HTERT RPE-1 (cell line): ENCODE data around the gene LUC7L.
"Not testable (repeated sequence)": the region's sequence is repeated elsewhere in the genome, so short reads cannot be mapped to it uniquely, and the experiment has no call there.

Experiments
- in situ Hi-C: fragments of 300-500 bp; cut with MboI; formaldehyde crosslinking; loops from 4 replicates; pipeline ENCODE4 v1.14.3; 2020; ENCODE audit warnings: low sequenced_read_pairs

Gene LUC7L

DNA sequence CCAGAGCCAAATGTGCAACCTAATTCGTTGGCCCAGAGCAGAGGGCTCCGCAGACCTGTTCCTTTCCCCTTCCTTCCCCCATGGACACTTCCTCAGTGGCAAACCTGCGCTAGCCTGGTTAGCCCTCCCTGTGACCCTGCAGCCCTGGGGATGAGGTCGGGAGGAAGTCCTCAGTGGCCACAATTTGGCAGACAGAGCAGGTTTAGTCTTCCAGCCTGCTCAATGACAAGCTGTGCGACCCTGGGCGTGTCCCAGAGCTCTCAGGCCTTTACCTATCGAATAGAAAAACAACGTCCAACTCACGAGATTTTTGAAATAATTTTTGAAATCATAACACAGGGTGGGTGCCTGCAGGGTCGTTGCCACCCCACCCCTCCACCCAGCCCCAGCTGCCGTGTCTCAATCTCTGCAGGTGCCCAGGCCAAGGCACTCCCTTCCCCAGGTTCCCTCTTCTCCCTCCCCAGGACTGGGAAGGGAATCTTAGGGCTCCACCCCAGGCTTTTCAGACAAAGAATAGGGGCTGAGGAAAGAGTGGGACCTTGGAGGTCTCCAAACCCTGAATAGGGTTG, 62.0 kb downstream of the LUC7L start:
- in situ Hi-C loops, result no loop called here

DNA sequence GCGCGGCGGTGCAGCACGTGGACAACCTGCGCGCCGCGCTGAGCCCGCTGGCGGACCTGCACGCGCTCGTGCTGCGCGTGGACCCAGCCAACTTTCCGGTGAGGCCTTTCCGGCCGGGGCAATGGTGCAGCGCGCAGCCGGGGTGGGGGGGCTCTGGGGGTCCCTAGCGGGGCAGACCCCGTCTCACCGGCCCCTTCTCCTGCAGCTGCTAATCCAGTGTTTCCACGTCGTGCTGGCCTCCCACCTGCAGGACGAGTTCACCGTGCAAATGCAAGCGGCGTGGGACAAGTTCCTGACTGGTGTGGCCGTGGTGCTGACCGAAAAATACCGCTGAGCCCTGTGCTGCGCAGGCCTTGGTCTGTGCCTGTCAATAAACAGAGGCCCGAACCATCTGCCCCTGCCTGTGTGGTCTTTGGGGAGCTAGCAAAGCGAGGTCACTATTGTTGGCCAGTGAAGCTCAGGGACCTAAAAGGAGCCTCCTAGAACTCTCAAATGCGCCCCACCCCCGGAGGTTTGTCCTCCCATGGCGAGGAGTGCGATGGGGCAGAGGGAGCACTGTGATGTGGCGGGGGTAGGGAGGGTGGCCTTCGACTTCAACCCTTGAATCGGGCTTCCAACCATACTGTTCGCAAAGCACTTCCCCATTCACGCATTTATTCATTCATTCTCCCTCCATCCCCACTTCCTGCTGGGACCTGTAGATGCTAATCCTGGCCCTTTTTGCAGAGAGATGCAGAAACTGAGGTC, 62.7 kb downstream of the LUC7L start:
- in situ Hi-C loops, result no loop called here

DNA sequence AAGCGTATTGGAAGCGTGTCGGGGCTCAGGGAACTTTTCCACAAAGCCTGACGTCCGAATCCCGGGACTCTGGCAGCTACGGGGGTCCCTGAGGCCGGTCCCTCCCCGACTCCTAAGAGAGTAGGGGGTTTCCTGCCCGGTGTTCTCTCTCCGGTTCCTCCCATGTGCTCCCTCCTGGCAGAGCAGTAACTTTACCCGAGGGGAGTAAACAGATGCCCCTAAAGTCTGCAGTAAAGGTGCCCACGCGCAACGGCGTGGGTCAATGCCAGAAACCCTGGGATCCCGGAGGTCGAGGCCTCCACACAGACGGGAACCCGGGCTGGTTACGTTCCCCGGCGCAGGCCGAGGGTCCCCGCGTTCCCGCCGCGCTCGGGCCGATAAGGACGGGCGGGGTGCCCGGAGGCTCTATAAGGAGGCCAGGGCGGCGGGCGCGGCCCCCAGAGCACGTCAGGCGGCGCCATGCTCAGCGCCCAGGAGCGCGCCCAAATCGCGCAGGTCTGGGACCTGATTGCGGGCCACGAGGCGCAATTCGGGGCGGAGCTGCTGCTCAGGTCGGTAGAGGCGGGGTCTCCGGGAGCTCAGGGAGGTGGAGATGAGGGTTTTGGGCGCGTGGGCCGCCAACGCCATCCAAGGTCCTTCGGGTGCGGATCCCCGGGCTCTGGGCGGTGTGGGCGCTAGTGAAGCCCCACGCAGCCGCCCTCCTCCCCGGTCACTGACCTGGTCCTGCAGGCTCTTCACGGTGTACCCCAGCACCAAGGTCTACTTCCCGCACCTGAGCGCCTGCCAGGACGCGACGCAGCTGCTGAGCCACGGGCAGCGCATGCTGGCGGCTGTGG, 63.5 kb downstream of the LUC7L start, which contains the start of gene HBM:
TSS of gene HBM (plus strand) at position 440 of the 836 bp plus-strand sequence. CDS start at position 460, 20 bp downstream.
- in situ Hi-C loops, result no loop called here

DNA sequence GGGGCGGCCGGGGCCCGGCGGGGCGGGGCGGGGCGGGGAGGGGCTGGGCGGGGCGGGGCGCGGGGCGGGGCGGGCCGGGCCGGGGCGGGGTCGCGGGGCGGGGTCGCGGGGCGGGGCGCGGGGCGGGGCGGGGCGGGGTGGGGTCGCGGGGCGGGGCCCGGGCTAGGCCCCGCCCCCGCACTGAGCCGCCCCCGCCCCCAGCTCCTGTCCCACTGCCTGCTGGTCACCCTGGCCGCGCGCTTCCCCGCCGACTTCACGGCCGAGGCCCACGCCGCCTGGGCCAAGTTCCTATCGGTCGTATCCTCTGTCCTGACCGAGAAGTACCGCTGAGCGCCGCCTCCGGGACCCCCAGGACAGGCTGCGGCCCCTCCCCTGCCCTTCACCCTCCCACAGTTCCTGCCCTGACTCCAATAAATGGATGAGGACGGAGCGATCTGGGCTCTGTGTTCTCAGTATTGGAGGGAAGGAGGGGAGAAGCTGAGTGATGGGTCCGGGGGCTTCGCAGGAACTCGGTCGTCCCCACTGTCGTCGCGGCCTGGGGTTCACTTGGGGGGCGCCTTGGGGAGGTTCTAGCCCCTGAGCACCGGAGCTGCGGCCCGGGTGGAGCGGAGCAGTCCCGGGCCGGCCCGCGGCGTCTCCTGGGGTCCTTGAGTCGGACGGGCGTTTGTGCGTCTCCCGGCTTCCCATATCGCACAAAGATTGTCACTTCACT, 64.3 kb downstream of the LUC7L start:
- in situ Hi-C loops, result no loop called here

DNA sequence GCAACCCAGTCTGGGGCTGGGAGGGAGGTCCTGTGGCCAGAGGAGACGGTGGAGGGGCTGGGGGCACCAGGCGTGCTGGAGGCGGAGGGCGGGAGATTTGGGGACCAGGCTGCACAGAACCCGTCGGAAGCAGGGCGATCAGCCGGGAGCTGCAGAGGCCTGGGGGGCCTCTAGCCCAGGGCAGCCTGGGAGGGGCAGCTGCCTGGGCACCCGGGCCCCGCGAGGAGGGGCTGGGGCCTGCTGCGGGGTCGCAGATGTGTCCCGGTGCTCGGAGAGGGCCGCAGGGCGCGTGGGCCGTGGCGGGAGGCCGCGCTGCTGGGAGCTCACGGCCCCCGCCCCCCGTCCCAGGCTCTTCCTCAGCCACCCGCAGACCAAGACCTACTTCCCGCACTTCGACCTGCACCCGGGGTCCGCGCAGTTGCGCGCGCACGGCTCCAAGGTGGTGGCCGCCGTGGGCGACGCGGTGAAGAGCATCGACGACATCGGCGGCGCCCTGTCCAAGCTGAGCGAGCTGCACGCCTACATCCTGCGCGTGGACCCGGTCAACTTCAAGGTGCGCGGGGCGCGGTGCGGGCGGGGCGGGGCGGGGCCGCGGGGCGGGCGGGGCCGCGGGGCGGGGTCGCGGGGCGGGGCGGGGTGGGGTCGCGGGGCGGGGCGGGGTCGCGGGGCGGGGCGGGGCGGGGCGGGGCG, 65.0 kb downstream of the LUC7L start:
- in situ Hi-C loops, result not testable (repeated sequence)

DNA sequence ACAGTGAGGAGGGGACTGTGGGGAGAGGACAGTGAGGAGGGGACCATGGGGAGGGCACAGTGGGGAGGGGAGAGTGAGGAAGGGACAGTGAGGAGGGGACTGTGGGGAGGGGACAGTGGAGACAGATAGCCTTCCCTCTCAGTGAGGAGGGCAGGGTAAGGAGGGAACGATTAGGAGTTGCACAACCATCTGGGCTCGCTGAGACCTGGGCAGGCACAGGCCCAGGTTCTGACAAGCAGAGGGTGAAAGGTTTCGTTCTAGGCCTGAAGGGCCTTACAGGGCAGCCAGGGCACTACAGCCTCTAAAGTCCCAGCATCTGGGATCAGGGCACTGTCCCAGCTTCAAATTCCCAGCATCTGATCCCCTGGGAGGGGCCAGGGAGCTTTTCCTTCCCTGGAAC, 65.6 kb downstream of the LUC7L start:
- in situ Hi-C loops, result not testable (repeated sequence)

DNA sequence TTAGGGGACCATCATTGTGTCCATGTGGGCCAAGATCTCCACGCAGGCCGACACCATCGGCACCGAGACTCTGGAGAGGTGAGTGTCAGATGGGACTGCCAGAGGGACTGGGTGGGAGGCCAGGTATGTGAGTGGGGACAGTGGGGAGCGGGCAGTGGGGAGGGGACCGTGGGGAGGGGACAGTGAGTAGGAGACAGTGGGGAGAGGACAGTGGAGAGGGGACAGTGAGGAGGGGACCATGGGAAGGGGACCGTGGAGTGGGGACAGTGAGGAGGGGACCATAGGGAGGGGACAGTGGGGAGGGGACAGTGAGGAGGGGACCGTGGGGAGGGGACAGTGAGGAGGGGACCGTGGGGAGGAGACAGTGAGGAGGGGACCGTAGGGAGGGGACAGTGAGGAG, 66.1 kb downstream of the LUC7L start:
- in situ Hi-C loops, result not testable (repeated sequence)

DNA sequence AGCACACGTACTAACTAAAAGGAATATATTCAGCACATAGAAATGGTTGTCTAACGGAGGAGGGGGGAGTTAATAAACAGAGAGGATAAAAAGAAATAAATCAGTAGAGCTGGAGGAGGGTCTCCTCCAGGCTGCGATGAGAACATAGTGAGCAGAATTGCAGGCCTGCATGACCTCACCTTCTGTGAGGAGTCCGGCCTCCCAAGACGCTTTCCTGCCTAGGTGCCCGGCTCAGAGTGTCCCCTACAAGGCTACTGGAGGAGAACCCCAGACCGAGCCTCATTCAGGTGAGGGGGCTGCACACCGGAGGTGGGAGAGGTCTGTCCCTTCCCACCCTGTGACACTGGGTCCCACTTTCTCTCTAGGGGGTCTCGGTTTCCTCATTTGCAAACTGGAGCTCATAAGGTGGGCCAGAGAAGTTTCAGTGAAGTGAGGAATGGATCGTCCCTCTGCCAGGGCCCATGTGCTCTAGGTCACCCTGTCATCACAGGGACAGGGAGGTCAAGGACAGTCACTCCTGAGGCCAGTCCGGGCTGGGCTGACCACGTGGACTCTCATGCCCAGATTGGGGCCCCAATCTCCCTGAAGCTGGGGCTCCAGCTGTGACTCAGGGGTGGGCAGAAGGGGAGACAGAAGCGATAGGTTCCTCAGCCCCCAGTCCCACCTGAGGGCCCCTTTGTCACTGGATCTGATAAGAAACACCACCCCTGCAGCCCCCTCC, 66.8 kb downstream of the LUC7L start:
- in situ Hi-C loops, result no loop called here

DNA sequence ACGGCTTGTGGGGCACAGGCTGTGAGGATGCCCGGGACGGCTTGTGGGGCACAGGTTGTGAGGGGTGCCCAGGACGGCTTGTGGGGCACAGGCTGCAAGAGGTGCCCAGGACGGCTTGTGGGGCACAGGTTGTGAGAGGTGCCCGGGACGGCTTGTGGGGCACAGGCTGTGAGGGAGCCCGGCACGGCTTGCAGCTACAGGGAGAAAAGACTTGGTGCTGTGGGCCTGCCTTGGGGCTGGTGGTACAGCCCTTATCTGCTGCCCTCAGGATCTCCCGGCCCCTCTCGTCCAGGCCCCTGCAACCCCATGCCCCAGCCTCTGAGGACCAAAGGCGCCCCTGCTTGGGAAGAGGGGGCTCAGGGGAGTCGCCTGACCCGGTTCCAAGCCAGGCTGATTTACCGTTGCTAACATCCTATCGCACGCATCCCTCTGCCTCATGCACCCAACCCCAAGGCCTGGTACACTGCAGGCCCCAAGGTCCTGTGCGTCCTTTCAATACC, 68.5 kb downstream of the LUC7L start:
- in situ Hi-C loops, result no loop called here

DNA sequence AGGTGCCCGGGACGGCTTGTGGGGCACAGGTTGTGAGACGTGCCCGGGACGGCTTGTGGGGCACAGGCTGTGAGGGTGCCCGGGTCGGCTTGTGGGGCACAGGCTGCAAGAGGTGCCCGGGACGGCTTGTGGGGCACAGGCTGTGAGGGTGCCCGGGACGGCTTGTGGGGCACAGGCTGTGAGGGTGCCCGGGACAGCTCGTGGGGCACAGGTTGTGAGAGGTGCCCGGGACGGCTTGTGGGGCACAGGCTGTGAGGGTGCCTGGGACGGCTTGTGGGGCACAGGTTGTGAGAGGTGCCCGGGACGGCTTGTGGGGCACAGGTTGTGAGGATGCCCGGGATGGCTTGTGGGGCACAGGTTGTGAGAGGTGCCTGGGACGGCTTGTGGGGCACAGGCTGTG, 69.0 kb downstream of the LUC7L start:
- in situ Hi-C loops, result not testable (repeated sequence)

DNA sequence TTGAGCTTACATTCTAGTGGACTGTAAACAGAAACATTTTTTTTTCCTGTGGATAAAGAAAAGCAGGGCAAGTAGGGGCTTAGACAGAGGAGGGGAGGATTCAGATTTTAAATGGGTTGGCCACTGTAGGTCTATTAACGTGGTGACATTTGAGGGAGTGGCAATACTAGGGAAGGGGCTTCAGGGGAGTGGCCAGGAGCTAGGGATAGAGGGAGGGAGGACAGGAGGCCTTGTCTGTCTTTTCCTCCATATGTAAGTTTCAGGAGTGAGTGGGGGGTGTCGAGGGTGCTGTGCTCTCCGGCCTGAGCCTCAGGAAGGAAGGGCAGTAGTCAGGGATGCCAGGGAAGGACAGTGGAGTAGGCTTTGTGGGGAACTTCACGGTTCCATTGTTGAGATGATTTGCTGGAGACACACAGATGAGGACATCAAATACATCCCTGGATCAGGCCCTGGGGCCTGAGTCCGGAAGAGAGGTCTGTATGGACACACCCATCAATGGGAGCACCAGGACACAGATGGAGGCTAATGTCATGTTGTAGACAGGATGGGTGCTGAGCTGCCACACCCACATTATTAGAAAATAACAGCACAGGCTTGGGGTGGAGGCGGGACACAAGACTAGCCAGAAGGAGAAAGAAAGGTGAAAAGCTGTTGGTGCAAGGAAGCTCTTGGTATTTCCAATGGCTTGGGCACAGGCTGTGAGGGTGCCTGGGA, 70.0 kb downstream of the LUC7L start:
- in situ Hi-C loops, result no loop called here

DNA sequence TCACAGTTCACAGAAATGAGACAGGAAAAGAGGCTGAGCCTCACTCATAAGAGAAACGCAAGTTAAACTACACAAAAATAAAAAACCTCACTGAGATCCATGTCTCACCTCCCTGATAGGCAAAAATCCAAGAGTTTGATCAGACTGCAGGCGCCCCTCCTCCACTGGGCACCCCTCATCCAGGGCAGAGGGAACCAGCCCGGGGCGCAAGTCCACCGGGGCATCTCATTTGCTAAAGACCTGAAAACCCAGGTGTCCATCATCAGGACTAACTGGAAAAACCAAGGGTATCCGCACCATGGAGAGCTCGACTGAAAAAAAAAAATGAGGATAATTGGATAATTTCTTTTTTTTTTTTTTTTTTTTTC, 74.2 kb downstream of the LUC7L start:
- in situ Hi-C loops, result no loop called here

DNA sequence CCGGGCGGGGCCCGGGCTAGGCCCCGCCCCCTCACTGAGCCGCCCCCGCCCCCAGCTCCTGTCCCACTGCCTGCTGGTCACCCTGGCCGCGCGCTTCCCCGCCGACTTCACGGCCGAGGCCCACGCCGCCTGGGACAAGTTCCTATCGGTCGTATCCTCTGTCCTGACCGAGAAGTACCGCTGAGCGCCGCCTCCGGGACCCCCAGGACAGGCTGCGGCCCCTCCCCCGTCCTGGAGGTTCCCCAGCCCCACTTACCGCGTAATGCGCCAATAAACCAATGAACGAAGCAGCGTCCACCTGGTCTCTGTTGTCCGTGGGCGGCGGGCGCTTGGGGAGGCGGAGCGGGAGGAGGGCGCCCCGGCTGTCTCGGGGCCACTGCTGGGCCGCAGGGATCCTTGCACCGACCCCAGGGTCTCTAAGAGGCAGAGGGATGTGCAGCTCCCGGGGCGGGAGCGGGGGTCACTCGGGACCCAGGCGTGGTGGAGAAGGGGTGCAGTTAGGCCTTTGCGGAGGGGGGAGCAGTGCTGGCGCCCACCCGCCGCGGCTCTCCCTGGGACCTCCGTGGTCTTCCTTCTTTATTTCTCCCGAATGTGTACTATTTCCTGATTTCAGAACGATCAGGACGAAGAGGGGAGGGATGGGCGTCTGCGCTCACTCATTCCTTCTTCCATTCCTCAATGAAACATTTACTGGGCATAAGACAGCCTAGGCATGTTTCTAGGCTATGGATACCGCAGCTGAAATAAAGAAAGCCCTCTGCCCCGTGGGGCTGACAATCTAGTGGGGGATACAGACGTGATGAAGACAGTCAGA, 74.8 kb downstream of the LUC7L start:
- in situ Hi-C loops, result no loop called here

DNA sequence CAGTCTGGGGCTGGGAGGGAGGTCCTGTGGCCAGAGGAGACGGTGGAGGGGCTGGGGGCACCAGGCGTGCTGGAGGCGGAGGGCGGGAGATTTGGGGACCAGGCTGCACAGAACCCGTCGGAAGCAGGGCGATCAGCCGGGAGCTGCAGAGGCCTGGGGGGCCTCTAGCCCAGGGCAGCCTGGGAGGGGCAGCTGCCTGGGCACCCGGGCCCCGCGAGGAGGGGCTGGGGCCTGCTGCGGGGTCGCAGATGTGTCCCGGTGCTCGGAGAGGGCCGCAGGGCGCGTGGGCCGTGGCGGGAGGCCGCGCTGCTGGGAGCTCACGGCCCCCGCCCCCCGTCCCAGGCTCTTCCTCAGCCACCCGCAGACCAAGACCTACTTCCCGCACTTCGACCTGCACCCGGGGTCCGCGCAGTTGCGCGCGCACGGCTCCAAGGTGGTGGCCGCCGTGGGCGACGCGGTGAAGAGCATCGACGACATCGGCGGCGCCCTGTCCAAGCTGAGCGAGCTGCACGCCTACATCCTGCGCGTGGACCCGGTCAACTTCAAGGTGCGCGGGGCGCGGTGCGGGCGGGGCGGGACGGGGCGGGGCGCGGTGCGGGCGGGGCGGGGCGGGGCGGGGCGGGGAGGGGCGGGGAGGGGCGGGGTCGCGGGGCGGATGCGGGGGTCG, 75.6 kb downstream of the LUC7L start:
- in situ Hi-C loops, result not testable (repeated sequence)

DNA sequence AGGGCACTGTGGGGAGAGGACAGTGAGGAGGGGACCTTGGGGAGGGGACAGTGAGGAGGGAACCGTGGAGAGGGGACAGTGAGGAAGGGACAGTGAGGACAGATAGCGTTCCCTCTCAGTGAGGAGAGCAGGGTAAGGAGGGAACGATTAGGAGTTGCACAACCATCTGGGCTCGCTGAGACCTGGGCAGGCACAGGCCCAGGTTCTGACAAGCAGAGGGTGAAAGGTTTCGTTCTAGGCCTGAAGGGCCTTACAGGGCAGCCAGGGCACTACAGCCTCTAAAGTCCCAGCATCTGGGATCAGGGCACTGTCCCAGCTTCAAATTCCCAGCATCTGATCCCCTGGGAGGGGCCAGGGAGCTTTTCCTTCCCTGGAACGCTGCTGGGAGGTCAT, 76.1 kb downstream of the LUC7L start:
- in situ Hi-C loops, result not testable (repeated sequence)

DNA sequence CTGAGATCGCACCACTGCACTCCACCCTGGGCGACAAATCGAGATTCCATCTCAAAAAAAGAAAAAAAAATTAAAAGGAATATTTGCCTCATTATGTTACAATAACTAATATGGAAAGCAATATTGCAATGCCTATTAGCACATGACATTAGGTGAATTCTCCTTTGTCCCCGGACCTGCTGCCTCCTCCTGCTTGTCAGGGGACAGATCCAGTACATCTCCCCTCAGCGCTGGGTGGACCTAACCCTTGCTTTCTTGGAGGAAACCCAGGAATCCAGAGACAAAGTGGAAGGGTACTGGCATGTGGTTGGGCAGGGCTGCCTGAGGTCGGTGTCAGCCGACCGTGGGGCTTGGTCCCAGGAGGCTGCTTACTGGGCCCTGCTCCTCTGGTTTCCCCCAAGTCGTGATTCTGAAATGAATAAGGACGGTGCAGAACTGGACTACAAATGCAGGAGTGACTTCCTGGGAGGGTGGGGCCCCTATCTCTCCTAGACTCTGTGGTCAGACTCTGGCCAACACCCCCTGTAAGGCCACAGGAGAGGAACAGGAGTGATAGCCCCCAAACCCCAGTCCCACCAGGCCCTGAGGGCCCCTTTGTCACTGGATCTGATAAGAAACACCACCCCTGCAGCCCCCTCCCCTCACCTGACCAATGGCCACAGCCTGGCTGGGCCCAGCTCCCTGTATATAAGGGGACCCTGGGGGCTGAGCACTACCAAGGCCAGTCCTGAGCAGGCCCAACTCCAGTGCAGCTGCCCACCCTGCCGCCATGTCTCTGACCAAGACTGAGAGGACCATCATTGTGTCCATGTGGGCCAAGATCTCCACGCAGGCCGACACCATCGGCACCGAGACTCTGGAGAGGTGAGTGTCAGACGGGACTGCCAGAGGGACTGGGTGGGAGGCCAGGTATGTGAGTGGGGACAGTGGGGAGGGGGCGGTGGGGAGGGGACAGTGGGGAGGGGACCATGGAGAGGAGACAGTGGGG, 76.8 kb downstream of the LUC7L start, which contains the start of gene HBZ:
TSS of gene HBZ (plus strand) at position 504 of the 988 bp plus-strand sequence. CDS start at position 770, 266 bp downstream.
- in situ Hi-C loops, result no loop called here
